GM06990 (cell line): Measurements from ENCODE around the gene KLHL29.

ENCODE experiments used
- DNase-seq: peaks from one replicate; pipeline ENCODE4 v3.0.0-alpha.2; 2011; ENCODE audit not compliant: insufficient read length; ENCODE audit errors: extremely low read depth
- H3K27me3 ChIP-seq: replicated peaks from 2 replicates; pipeline ENCODE4 v1.6.0; 2011; ENCODE audit warnings: low read length; ENCODE audit not compliant: control insufficient read depth, insufficient read depth
- H3K36me3 ChIP-seq: 2 replicates; pipeline ENCODE4 v1.5.1; 2011; ENCODE audit warnings: low read length; ENCODE audit not compliant: control insufficient read depth, insufficient read depth
- H3K4me3 ChIP-seq: replicated peaks from 2 replicates; pipeline ENCODE4 v1.5.1; 2011; ENCODE audit warnings: low read depth, mild to moderate bottlenecking, control low read depth, low read length
- TF ChIP-seq, protein P1 (sequence below): IDR thresholded peaks from 2 replicates; pipeline ENCODE4 v1.5.1; 2011; ENCODE audit warnings: low read length, control low read depth, mild to moderate bottlenecking, inconsistent platforms; ENCODE audit not compliant: insufficient read depth, poor library complexity, severe bottlenecking

The KLHL29 gene

DNA sequence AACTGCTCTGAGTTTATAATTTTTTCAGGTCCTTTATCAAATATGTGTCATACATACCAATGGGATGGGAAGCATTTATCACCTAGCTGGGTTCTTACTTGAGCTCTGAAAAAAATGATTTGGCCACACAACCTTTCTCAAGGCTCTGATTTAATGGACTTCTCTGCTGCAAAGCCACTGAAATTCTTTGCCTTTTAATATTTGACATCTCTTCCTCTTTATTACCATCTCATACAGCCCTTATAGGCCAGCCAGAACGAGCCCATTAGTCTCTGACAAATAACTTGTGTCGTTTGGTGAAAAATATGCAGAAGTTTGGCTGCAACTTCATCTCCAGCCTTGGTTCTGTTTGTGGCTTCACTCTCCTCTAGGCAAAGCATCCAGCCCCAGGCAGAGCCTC lies 292.9 kb downstream of the KLHL29 start:
- TF ChIP-seq, protein P1, sequence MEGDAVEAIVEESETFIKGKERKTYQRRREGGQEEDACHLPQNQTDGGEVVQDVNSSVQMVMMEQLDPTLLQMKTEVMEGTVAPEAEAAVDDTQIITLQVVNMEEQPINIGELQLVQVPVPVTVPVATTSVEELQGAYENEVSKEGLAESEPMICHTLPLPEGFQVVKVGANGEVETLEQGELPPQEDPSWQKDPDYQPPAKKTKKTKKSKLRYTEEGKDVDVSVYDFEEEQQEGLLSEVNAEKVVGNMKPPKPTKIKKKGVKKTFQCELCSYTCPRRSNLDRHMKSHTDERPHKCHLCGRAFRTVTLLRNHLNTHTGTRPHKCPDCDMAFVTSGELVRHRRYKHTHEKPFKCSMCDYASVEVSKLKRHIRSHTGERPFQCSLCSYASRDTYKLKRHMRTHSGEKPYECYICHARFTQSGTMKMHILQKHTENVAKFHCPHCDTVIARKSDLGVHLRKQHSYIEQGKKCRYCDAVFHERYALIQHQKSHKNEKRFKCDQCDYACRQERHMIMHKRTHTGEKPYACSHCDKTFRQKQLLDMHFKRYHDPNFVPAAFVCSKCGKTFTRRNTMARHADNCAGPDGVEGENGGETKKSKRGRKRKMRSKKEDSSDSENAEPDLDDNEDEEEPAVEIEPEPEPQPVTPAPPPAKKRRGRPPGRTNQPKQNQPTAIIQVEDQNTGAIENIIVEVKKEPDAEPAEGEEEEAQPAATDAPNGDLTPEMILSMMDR = no peak
- Histone ChIP-seq H3K27me3 (no peaks in the 10 kb centered on the region), H3K36me3 (no peaks in the 10 kb centered on the region), H3K4me3 (no peak overlapping the region)
- DNase-seq = no peak

DNA sequence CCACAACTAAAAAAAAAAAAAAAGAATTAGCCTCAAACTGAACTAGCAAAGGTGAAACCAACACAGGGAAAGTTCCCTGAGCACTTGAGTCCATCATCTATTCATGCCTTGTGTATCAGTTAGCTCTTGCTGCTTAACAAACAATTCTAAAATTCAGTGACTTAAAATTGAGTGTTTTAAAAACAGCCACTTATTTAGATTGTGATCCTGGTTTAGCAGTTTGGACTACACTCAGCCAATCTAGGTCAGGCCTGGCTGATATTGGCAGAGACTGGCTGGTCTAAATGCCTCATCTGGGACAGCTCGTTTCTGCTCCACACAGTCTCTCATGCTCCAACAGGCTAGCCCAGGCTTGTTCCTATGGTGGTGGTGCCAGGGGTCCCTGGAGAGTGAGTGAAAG lies 294.1 kb downstream of the KLHL29 start:
- Histone ChIP-seq H3K4me3 (no peak overlapping the region), H3K27me3 (no peaks in the 10 kb centered on the region), H3K36me3 (no peaks in the 10 kb centered on the region)
- no peak for DNase-seq
- TF ChIP-seq, protein P1 = no peak

DNA sequence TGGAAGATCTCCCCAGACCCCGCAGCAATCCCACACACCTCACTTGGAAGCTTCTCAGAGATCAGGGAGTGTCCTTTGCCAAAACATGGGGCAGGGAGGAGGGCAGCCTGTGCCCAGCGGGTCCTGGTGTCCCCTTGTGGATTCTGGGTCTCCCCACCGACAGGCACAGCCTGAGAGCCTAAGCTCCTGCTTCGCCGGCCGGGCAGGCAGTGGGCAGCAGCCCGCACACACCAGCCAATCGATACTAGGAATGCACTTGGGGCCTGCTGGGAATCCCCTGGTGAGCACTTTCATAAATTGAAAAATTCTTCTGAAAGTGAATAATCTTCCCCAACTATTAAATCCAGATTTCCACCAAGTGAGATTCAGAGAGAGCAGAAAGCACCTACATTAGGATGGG lies 296.0 kb downstream of the KLHL29 start:
- DNase-seq = no peak
- no peaks in the 10 kb centered on the region for H3K27me3 ChIP-seq
- H3K4me3 ChIP-seq = no peak overlapping the region
- TF ChIP-seq, protein P1 = no peak
- H3K36me3 ChIP-seq = no peaks in the 10 kb centered on the region

DNA sequence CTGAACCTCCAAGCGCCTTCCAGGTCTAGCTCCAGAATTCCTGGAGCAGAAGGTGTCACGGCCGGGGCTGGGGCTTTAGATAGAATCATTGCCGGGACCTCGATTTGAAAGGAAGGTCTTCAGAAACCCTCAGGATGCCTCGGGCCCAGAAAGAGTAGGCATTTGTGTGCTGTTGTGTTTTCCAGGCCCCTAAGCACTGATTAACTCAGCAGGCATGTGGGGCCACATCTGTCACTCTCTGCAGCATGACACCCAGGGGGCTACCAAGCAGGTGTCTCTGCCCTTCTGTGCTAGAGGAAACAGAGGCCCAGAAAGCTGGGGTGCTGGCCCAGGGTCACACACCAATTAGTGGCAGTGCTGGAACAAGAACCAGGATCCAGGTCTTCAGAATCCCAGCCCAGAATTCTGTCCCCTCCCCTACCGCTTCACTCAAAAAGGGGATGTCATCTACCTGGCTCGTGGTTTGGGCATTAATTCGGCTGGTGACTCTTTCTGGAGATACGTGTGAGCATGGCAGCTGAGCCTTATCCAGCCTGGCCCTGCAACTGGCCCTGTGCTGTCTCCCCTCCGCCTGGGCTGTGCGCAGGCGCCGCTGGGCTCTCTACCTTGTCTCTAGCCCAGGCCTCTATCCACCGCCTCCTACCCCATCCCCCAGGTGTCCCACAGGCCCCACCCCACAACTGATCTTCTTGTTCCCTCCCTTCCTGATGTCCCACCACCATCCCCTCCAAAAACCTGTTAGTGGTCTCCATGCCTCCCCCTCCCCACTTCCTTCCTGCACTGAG lies 296.6 kb downstream of the KLHL29 start:
- no peak for DNase-seq
- no peaks in the 10 kb centered on the region for H3K27me3 ChIP-seq
- TF ChIP-seq, protein P1 = no peak
- H3K4me3 ChIP-seq = no peak overlapping the region
- no peaks in the 10 kb centered on the region for H3K36me3 ChIP-seq

DNA sequence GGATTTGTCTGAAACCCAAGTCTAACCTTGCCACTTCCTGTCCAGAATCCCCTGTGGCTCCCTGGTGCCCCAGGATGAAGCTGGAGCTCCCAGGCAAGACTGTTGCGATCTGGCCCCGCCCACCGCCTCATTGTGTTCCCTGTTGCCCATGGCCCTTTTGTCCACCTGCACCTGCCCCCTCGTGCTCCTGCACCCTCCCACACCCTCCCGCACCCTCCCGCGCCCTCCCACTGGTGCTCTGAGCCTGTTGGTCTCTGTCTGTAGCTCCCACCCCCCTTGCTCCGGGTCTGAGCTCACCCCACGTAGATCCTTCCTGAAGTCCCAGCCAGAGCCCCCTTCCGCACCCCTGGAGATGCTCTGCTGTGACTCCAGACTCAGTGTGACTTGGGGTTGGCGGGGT lies 297.5 kb downstream of the KLHL29 start:
- no peak for DNase-seq
- Histone ChIP-seq H3K4me3 (no peak overlapping the region), H3K36me3 (no peaks in the 10 kb centered on the region), H3K27me3 (no peaks in the 10 kb centered on the region)
- TF ChIP-seq, protein P1 = no peak
